Liver (tissue), 9 donors: ENCODE data around the gene RELN. TPM values are rescaled to one million over a fixed set of nuclear protein-coding genes. Genes with fewer than 3 reads are reported as not detected.

Experiments
- DNase-seq: peaks from one replicate; pipeline ENCODE4 v3.0.0-alpha.2; 2017; ENCODE audit warnings: low spot score
- H3K27ac ChIP-seq, 2 donors: one replicate each; pipeline ENCODE4 v1.7.0; 2013; ENCODE audit warnings: inconsistent platforms in 2 of 2, low read length in 2 of 2, control low read depth in 1 of 2, low read depth in 1 of 2, mild to moderate bottlenecking in 1 of 2
- H3K27me3 ChIP-seq, 4 donors: one replicate each; pipeline versions ENCODE4 v1.6.1 to v1.7.0; 2013; ENCODE audit warnings: low read length in 3 of 4, inconsistent platforms in 1 of 4, mild to moderate bottlenecking in 1 of 4, moderate library complexity in 1 of 4; ENCODE audit not compliant: control insufficient read depth in 4 of 4, insufficient read depth in 4 of 4
- H3K36me3 ChIP-seq, 4 donors: one replicate each; pipeline versions ENCODE4 v1.6.1 to v1.7.0; 2013; ENCODE audit warnings: low read length in 3 of 4, mild to moderate bottlenecking in 3 of 4, low read depth in 1 of 4, moderate library complexity in 1 of 4; ENCODE audit not compliant: control insufficient read depth in 4 of 4, insufficient read depth in 3 of 4
- H3K4me1 ChIP-seq, 4 donors: one replicate each; pipeline versions ENCODE4 v1.6.1 to v1.7.0; 2013; ENCODE audit warnings: low read length in 3 of 4, mild to moderate bottlenecking in 3 of 4, moderate library complexity in 1 of 4; ENCODE audit not compliant: control insufficient read depth in 4 of 4, insufficient read depth in 4 of 4
- H3K4me3 ChIP-seq, 3 donors: one replicate each; pipeline versions ENCODE4 v1.6.1 to v1.7.0; 2013; ENCODE audit warnings: low read length in 3 of 3, control low read depth in 1 of 3, low read depth in 1 of 3, mild to moderate bottlenecking in 1 of 3
- H3K9ac ChIP-seq, 2 donors: one replicate each; pipeline ENCODE4 v1.7.0; 2013; ENCODE audit warnings: low read length in 2 of 2, mild to moderate bottlenecking in 2 of 2, moderate library complexity in 2 of 2, control low read depth in 1 of 2, low read depth in 1 of 2
- H3K9me3 ChIP-seq, 4 donors: one replicate each; pipeline versions ENCODE4 v1.6.1 to v1.7.0; 2013; ENCODE audit warnings: low read length in 3 of 4; ENCODE audit not compliant: control insufficient read depth in 4 of 4
- ATF3 ChIP-seq: IDR thresholded peaks from 2 replicates; pipeline ENCODE4 v1.6.1; 2016; ENCODE audit warnings: antibody characterized with exemption
- FOXA1 ChIP-seq: IDR thresholded peaks from 2 replicates; pipeline ENCODE4 v1.6.1; 2016; ENCODE audit warnings: antibody characterized with exemption
- FOXA2 ChIP-seq: IDR thresholded peaks from 2 replicates; pipeline ENCODE4 v1.6.1; 2016; ENCODE audit warnings: antibody characterized with exemption
- GABPA ChIP-seq, 2 donors: IDR thresholded peaks in 1 of 2; conservative IDR thresholded peaks in 1 of 2; 2 replicates each; pipeline ENCODE4 v1.6.1; 2016; ENCODE audit warnings: antibody characterized with exemption in 2 of 2, mild to moderate bottlenecking in 1 of 2, moderate library complexity in 1 of 2
- HNF4A ChIP-seq, 2 donors: conservative IDR thresholded peaks; 2 replicates each; pipeline ENCODE4 v1.6.1; 2016; ENCODE audit warnings: antibody characterized with exemption in 2 of 2, mild to moderate bottlenecking in 2 of 2
- HNF4G ChIP-seq: IDR thresholded peaks from 2 replicates; pipeline ENCODE4 v1.6.1; 2016; ENCODE audit warnings: antibody characterized with exemption
- JUND ChIP-seq, 2 donors: IDR thresholded peaks; 2 replicates each; pipeline ENCODE4 v1.6.1; 2016; ENCODE audit warnings: antibody characterized with exemption in 2 of 2
- NR2F2 ChIP-seq: IDR thresholded peaks from 2 replicates; pipeline ENCODE4 v1.6.1; 2016; ENCODE audit warnings: antibody characterized with exemption
- RAD21 ChIP-seq, 2 donors: IDR thresholded peaks; 2 replicates each; pipeline ENCODE4 v1.6.1; 2016; ENCODE audit warnings: antibody characterized with exemption in 2 of 2, mild to moderate bottlenecking in 2 of 2
- REST ChIP-seq: IDR thresholded peaks from 2 replicates; pipeline ENCODE4 v1.6.1; 2016; ENCODE audit warnings: antibody characterized with exemption, mild to moderate bottlenecking
- RXRA ChIP-seq, 2 donors: IDR thresholded peaks; 2 replicates each; pipeline ENCODE4 v1.6.1; 2017 to 2018; ENCODE audit warnings: antibody characterized with exemption in 2 of 2, mild to moderate bottlenecking in 1 of 2
- SP1 ChIP-seq: IDR thresholded peaks from 2 replicates; pipeline ENCODE4 v1.6.1; 2018; ENCODE audit warnings: antibody characterized with exemption, mild to moderate bottlenecking
- YY1 ChIP-seq: IDR thresholded peaks from 2 replicates; pipeline ENCODE4 v1.6.1; 2016; ENCODE audit warnings: antibody characterized with exemption, mild to moderate bottlenecking
- WGBS: extraction: QIAGEN DNeasy Blood & Tissue Kit; methylation state at CpG from one replicate; pipeline ENCODE4 v1.1.7; 2013; 5-methylcytosine and 5-hydroxymethylcytosine counted together
- polyA plus RNA-seq, 2 donors: library from polyadenylated mRNA; stranded (reverse) in 1 of 2; unstranded in 1 of 2; fragments of 200-250 nt in 1 of 2; fragments of >200 nt in 1 of 2; fragmentation: Nextera tagmentation in 1 of 2; extraction: Ambion mirVana in 1 of 2; gene quantifications; one replicate each; pipeline versions ENCODE4 v1.2.1 to v1.2.3, GENCODE V29; 2013 to 2015
- total RNA-seq, 2 donors: library from RNA; depleted of rRNA; stranded (reverse); fragments of >200 nt; gene quantifications; one replicate each; pipeline ENCODE4 v1.2.3, GENCODE V29; 2014
- TF ChIP-seq, protein P1 (sequence below): IDR thresholded peaks from 2 replicates; pipeline ENCODE4 v1.6.1; 2016; ENCODE audit warnings: antibody characterized with exemption
- donor health status: healthy.
- donor health status: healthy.
- donor health status: healthy.
- donor health status: healthy.
- donor health status: healthy.

The RELN gene
- total and polyA plus RNA-seq, 4 donors: 10.0 to 69.8 (median 28.4) TPM

- Histone ChIP-seq H3K4me3 (no peak overlapping the region), H3K27ac (no peak overlapping the region), H3K9ac (no peak overlapping the region), H3K4me1 (no peaks in the 10 kb centered on the region), H3K9me3 (no peaks in the 10 kb centered on the region), H3K36me3 (no peaks in the 10 kb centered on the region), H3K27me3 (no peaks in the 10 kb centered on the region)
- 93% methylated on average over 1 of the region's 1 CpG for WGBS
- no peak for DNase-seq
- no peak for TF ChIP-seq JUND (IDR thresholded peaks at IDR 0.05)
- TF ChIP-seq FOXA2: no peak
- TF ChIP-seq RXRA (IDR thresholded peaks at IDR 0.05): no peak
- no peak for TF ChIP-seq REST
- TF ChIP-seq NR2F2: no peak
- no peak for TF ChIP-seq HNF4A (conservative IDR thresholded peaks at IDR 0.05)
- TF ChIP-seq ATF3: no peak
Observed at GRCh38 chr7:104018425-104018824, 29.0 kb upstream of the RELN start.

- no peak for TF ChIP-seq GABPA (IDR thresholded peaks at IDR 0.05 in 1 of 2, conservative IDR thresholded peaks at IDR 0.05 in 1 of 2)
- TF ChIP-seq, protein P1, sequence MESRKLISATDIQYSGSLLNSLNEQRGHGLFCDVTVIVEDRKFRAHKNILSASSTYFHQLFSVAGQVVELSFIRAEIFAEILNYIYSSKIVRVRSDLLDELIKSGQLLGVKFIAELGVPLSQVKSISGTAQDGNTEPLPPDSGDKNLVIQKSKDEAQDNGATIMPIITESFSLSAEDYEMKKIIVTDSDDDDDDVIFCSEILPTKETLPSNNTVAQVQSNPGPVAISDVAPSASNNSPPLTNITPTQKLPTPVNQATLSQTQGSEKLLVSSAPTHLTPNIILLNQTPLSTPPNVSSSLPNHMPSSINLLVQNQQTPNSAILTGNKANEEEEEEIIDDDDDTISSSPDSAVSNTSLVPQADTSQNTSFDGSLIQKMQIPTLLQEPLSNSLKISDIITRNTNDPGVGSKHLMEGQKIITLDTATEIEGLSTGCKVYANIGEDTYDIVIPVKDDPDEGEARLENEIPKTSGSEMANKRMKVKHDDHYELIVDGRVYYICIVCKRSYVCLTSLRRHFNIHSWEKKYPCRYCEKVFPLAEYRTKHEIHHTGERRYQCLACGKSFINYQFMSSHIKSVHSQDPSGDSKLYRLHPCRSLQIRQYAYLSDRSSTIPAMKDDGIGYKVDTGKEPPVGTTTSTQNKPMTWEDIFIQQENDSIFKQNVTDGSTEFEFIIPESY: no peak
- no peak for TF ChIP-seq YY1
- no peak for TF ChIP-seq FOXA1
- no peak for TF ChIP-seq SP1
- TF ChIP-seq HNF4G: no peak
- TF ChIP-seq RAD21 (IDR thresholded peaks at IDR 0.05): no peak
- no peak for TF ChIP-seq NR2F2
- WGBS: 70% methylated on average over 2 of the region's 2 CpGs
Observed at GRCh38 chr7:104017001-104017400, 27.5 kb upstream of the RELN start.

DNA sequence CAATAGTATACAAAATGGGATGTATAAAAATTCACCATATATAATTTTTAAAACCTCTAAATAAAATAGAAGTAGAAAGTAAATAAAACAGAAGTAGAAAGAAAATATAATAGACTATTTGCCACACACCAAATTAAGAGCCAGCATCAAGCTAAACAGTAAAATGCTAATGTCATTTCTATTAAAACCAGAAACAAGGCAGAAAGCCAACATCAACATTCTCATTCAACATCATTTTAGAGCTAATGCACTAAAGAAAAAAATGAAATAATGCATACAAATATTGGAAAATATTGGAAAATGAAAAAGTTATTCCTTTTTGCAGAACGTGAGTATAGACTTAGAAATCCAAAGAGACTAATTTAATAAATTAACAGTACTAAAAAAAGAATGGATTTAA lies 23.4 kb upstream of the RELN start:
- no peaks in the 10 kb centered on the region for H3K9me3 ChIP-seq

More at GRCh38 chr7:104017001-104017400, 27.5 kb upstream of the RELN start:
- no peak overlapping the region for H3K4me3 ChIP-seq
- no peak overlapping the region for H3K27ac ChIP-seq
- no peak for DNase-seq
- no peaks in the 10 kb centered on the region for H3K4me1 ChIP-seq
- H3K36me3 ChIP-seq: no peaks in the 10 kb centered on the region
- no peak overlapping the region for H3K9ac ChIP-seq
- H3K9me3 ChIP-seq: no peaks in the 10 kb centered on the region
- H3K27me3 ChIP-seq: no peaks in the 10 kb centered on the region

More for the DNA sequence above, 23.4 kb upstream of the RELN start:
- Histone ChIP-seq H3K36me3 (no peaks in the 10 kb centered on the region), H3K27me3 (no peaks in the 10 kb centered on the region), H3K27ac (no peak overlapping the region), H3K4me1 (peaks cover 0 to 6% (median 3%) of the 10 kb centered on the region in 4 donors), H3K9ac (no peak overlapping the region), H3K4me3 (no peak overlapping the region)
- DNase-seq: no peak
- WGBS: 35% methylated on average over 1 of the region's 1 CpG
- TF ChIP-seq FOXA1 (no peak), RXRA (IDR thresholded peaks at IDR 0.05) (no peak)
